A673 (cell line): ENCODE results near the gene MPRIP. TPM values are rescaled to one million over a fixed set of nuclear protein-coding genes. Genes with fewer than 3 reads are reported as not detected.

ENCODE experiments used
- BruUV-seq: library from RNA; stranded (reverse); fragments of 400-500 nt; replicated peaks from 2 replicates; lab custom pipeline; 2021; lab: Mats Ljungman, UMichigan
- CTCF ChIA-PET: fragments of 300-600 bp; sonication (Branson Sonifier 250); formaldehyde crosslinking; loops from one replicate; lab custom pipeline; 2022; ENCODE audit warnings: antibody characterized with exemption; lab: Charles Lee
- POLR2A ChIA-PET: fragments of 300-600 bp; sonication (Branson Sonifier 250); formaldehyde crosslinking; loops from one replicate; lab custom pipeline; 2022; ENCODE audit warnings: antibody characterized with exemption; ENCODE audit not compliant: low non-redundant PET; lab: Charles Lee
- DNase-seq: peaks from one replicate; pipeline ENCODE4 v3.0.0-alpha.2; 2015; ENCODE audit warnings: low spot score
- H3K27ac ChIP-seq: fragments of 200-600 bp; sonication (generic); 2 replicates; pipeline ENCODE4 v1.5.1; 2016; ENCODE audit warnings: mixed run types, low read depth, mild to moderate bottlenecking, mixed read lengths, antibody characterized with exemption, low read length; ENCODE audit not compliant: poor library complexity, severe bottlenecking
- H3K27me3 ChIP-seq: fragments of 200-600 bp; sonication (generic); replicated peaks from 2 replicates; pipeline ENCODE4 v1.6.1; 2017; ENCODE audit warnings: mixed run types, low read depth, mild to moderate bottlenecking, mixed read lengths, antibody characterized with exemption, low read length; ENCODE audit not compliant: insufficient read depth, poor library complexity
- H3K36me3 ChIP-seq: fragments of 200-600 bp; sonication (generic); 2 replicates; pipeline ENCODE4 v1.6.1; 2016; ENCODE audit warnings: mixed run types, mild to moderate bottlenecking, mixed read lengths, antibody characterized with exemption, low read length; ENCODE audit not compliant: insufficient read depth, poor library complexity, severe bottlenecking
- H3K4me1 ChIP-seq: fragments of 200-600 bp; sonication (generic); 2 replicates; pipeline ENCODE4 v1.6.1; 2017; ENCODE audit warnings: mixed run types, mild to moderate bottlenecking, mixed read lengths, antibody characterized with exemption, low read length; ENCODE audit not compliant: insufficient read depth, poor library complexity, severe bottlenecking
- H3K4me3 ChIP-seq: fragments of 200-600 bp; sonication (generic); 2 replicates; pipeline ENCODE4 v1.5.1; 2016; ENCODE audit warnings: low read depth, mixed run types, mild to moderate bottlenecking, mixed read lengths, low read length; ENCODE audit not compliant: poor library complexity, severe bottlenecking
- H3K9me3 ChIP-seq: fragments of 200-600 bp; sonication (generic); 2 replicates; pipeline ENCODE4 v1.6.1; 2016; ENCODE audit warnings: mixed run types, low read depth, mild to moderate bottlenecking, mixed read lengths, antibody characterized with exemption, low read length; ENCODE audit not compliant: poor library complexity, severe bottlenecking
- EZH2 ChIP-seq: fragments of 200-600 bp; sonication (generic); IDR thresholded peaks from 2 replicates; pipeline ENCODE4 v1.6.1; 2017; ENCODE audit warnings: borderline replicate concordance, low read depth, mild to moderate bottlenecking, mixed read lengths, antibody characterized with exemption, low read length; ENCODE audit not compliant: poor library complexity, severe bottlenecking
- intact Hi-C: fragments of 100-400 bp; cut with micrococcal nuclease; formaldehyde crosslinking; loops from one replicate; pipeline ENCODE4 v1.10.0; 2022; ENCODE audit not compliant: unreplicated experiment
- total RNA-seq: library from RNA; stranded (reverse); gene quantifications from 2 replicates; pipeline ENCODE4 v1.2.3, GENCODE V29; 2021
- TF ChIP-seq, protein P1 (sequence below): fragments of 300-800, 200-600 bp; sonication (generic); conservative IDR thresholded peaks from 2 replicates; pipeline ENCODE4 v1.5.1; 2017; ENCODE audit warnings: low read depth, mild to moderate bottlenecking, antibody characterized with exemption, low read length, moderate library complexity, mixed read lengths

The MPRIP gene
- total RNA-seq, 1 experiment from 2014 or later = 290 TPM

DNA sequence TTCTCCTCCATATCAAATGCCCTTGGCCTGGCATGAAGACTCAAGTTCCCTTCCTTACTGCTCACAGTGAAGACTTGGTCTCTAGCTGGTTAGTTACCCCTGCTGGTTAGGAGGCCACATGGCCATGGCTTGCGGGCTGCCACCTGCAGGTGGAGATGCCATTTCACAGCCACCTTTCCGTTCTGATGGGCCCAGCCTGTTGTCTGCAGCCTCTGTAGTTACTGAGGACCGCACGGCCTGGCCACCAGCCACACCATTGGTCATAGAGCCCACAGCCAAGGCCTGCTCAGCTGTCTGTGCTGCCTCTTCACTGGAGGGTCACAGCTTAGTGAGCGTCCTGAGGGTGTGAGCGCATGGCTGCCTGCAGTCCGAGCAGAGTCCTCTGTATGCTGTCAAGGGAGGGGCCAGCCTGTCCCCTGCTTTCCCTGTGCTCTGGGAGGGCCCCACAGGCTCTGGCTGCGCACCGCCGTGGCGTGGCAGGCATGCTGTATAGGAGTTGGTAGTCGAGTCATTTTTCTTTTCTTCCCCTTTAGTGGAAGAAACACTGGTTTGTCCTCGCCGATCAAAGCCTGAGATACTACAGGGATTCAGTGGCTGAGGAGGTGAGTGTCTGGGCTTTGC, 104.6 kb downstream of the MPRIP start:
- TF ChIP-seq EZH2 = no peak
- TF ChIP-seq, protein P1, sequence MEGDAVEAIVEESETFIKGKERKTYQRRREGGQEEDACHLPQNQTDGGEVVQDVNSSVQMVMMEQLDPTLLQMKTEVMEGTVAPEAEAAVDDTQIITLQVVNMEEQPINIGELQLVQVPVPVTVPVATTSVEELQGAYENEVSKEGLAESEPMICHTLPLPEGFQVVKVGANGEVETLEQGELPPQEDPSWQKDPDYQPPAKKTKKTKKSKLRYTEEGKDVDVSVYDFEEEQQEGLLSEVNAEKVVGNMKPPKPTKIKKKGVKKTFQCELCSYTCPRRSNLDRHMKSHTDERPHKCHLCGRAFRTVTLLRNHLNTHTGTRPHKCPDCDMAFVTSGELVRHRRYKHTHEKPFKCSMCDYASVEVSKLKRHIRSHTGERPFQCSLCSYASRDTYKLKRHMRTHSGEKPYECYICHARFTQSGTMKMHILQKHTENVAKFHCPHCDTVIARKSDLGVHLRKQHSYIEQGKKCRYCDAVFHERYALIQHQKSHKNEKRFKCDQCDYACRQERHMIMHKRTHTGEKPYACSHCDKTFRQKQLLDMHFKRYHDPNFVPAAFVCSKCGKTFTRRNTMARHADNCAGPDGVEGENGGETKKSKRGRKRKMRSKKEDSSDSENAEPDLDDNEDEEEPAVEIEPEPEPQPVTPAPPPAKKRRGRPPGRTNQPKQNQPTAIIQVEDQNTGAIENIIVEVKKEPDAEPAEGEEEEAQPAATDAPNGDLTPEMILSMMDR = peak; percentile 43
- Histone ChIP-seq H3K36me3 (peaks cover 73% of the 10 kb centered on the region), H3K27me3 (no peaks in the 10 kb centered on the region), H3K4me3 (no peak overlapping the region), H3K4me1 (peaks cover 8% of the 10 kb centered on the region), H3K9me3 (no peaks in the 10 kb centered on the region), H3K27ac (no peak overlapping the region)
- intact Hi-C loops = loop anchor here (5.0 kb wide), 1 partner anchor 145 kb away; no protein-coding TSS in a partner anchor
- POLR2A ChIA-PET = no interaction called here
- DNase-seq = peak; percentile 18
- no TSS peak for BruUV-seq
- CTCF ChIA-PET = no interaction called here

DNA sequence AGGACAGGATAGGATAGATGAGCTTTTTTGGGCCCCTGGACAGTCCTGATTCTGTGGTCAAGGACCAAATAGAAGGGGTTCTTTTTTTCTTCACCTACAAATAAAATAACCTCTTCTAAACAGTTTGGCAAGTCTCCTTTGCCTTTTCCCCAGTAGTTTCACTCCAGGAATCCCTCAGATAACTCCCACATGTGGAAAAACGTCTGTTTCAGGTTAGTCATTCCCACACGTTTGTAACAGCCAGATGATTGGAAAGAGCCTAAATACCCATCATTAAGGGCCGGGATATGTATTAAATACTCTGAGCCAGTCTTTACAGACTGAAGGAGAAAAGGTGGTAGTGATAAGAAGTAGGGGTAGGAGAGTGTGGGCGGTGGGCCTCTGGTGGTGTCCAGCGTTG, 105.6 kb downstream of the MPRIP start:
- Histone ChIP-seq H3K9me3 (no peaks in the 10 kb centered on the region), H3K27ac (no peak overlapping the region), H3K4me3 (no peak overlapping the region), H3K27me3 (no peaks in the 10 kb centered on the region), H3K4me1 (peaks cover 14% of the 10 kb centered on the region), H3K36me3 (peaks cover 66% of the 10 kb centered on the region)
- ChIA-PET CTCF (no interaction called here), POLR2A (no interaction called here)
- intact Hi-C loops = loop anchor here (5.0 kb wide), 1 partner anchor 146 kb away; no protein-coding TSS in a partner anchor
- DNase-seq = no peak
- no TSS peak for BruUV-seq
- TF ChIP-seq EZH2 = no peak
- TF ChIP-seq, protein P1 = no peak

DNA sequence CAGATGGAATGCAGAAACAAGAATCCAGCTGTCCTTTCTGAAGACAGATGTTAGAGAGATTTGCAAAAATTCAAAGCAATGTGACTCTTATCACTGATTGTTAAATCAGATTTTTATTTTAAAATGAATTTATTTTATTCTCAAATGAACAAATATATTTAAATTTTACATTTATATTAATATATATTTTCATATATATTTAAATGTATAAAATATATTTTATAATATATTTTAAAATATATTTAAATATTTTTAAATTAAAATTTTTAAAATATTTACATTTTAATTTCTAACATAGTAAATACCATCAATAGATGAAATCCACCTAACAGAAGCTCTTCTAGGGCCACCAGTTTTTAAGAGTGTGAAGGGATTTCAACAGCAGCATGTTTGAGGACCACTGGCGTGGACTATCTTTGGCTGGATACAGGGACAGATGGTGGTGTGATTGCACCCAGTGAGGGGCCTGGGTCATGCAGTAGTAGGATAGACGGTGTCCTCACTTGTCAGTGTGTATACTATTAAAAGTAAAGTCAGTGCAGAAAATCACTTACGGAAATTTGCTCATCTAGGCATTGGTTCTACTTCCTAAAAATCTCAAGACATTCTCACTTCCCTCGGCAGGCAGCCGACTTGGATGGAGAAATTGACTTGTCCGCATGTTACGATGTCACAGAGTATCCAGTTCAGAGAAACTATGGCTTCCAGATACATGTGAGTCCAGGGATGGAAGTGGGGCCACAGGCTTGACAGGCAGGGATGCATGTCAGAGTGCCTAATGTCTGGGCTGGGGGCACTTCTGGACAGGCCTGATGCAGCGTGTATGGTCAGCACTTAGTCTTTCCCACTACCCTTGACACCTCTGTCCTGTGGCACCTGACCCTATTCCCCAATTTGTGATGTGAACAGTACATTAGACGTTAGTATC, 107.5 kb downstream of the MPRIP start:
- TF ChIP-seq, protein P1 = no peak
- Histone ChIP-seq H3K27me3 (no peaks in the 10 kb centered on the region), H3K27ac (no peak overlapping the region), H3K4me3 (no peak overlapping the region), H3K36me3 (peaks cover 67% of the 10 kb centered on the region), H3K9me3 (no peaks in the 10 kb centered on the region), H3K4me1 (peaks cover 14% of the 10 kb centered on the region)
- ChIA-PET CTCF (no interaction called here), POLR2A (no interaction called here)
- intact Hi-C loops = loop anchor here (5.0 kb wide), 1 partner anchor 147 kb away; no protein-coding TSS in a partner anchor
- DNase-seq = no peak
- no TSS peak for BruUV-seq
